B cell (primary cell): ENCODE results near the gene COQ4.

Experiments used
- EZH2 ChIP-seq: IDR thresholded peaks from 2 replicates; pipeline ENCODE4 v1.6.1; 2012; ENCODE audit warnings: borderline replicate concordance, low read depth, mild to moderate bottlenecking, moderate library complexity, low read length; ENCODE audit not compliant: insufficient read depth, poor library complexity, severe bottlenecking
- TF ChIP-seq, protein P1 (sequence below): fragments of 200-600 bp; IDR thresholded peaks from one replicate; pipeline ENCODE4 v1.8.0; 2022; ENCODE audit warnings: antibody characterized with exemption, mild to moderate bottlenecking

GRCh38 chr9:128321343-128321742 lies 1.3 kb upstream of the COQ4 start:
- TF ChIP-seq, protein P1, sequence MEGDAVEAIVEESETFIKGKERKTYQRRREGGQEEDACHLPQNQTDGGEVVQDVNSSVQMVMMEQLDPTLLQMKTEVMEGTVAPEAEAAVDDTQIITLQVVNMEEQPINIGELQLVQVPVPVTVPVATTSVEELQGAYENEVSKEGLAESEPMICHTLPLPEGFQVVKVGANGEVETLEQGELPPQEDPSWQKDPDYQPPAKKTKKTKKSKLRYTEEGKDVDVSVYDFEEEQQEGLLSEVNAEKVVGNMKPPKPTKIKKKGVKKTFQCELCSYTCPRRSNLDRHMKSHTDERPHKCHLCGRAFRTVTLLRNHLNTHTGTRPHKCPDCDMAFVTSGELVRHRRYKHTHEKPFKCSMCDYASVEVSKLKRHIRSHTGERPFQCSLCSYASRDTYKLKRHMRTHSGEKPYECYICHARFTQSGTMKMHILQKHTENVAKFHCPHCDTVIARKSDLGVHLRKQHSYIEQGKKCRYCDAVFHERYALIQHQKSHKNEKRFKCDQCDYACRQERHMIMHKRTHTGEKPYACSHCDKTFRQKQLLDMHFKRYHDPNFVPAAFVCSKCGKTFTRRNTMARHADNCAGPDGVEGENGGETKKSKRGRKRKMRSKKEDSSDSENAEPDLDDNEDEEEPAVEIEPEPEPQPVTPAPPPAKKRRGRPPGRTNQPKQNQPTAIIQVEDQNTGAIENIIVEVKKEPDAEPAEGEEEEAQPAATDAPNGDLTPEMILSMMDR = no peak
- TF ChIP-seq EZH2 = no peak
